ENCODE measurements around the gene GFY.
A peak's percentile ranks its signal among the peaks of the same experiment; 100 is the strongest.
"Not testable (repeated sequence)": the region's sequence is repeated elsewhere in the genome, so short reads cannot be mapped to it uniquely, and the experiment has no call there.

The GFY gene

DNA sequence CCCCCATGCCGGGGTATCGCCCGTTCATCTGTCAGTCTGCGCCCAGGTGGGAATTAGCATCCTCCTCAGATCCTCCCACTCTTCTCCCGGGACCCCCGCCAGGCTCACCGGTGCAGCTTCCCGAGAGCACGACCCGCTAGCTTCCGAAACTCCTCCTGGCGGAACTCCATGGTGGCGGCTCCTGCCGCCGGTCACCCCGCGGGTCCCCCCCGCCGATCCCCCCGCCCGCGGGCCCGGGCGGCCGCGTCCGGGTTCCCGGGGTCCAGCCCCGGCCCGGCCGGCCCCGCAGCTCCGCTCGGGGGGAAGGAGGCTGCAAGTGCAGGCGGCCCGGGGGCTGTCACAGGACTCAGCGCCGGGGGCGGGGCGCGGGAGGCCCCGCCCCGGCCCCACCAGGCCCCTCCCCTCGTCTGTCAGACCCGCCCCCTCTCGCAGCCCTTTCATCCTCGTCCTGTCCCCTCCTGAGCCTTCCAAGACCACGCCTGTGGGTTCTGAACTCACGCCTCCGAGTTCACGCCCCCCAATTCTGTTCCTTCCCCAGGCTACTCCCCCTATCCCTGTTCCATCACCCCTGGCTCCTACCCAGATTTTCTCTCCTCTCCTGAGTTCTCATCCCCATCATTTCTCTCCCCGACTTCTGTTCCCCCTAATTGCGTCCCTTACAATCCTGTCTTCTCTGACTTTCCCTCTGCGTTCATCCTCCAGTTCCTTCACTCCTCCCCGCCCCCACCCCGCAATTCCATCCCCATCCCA, 16.2 kb downstream of the GFY start, which contains the start of gene SLC17A7:
Gene SLC17A7 (minus strand): TSS at position 318 of the 750 bp plus-strand sequence. CDS start 148 bp downstream, at position 170.
- peak; percentile 85 for DNase-seq (ENCODE audit: low spot score)
- in situ Hi-C loops (cut with MboI; ENCODE audit: low sequenced_read_pairs, unreplicated experiment): loop anchor here (25.0 kb wide), 1 partner anchor 179 kb away; no protein-coding TSS in a partner anchor
- TF ChIP-seq, protein P1, sequence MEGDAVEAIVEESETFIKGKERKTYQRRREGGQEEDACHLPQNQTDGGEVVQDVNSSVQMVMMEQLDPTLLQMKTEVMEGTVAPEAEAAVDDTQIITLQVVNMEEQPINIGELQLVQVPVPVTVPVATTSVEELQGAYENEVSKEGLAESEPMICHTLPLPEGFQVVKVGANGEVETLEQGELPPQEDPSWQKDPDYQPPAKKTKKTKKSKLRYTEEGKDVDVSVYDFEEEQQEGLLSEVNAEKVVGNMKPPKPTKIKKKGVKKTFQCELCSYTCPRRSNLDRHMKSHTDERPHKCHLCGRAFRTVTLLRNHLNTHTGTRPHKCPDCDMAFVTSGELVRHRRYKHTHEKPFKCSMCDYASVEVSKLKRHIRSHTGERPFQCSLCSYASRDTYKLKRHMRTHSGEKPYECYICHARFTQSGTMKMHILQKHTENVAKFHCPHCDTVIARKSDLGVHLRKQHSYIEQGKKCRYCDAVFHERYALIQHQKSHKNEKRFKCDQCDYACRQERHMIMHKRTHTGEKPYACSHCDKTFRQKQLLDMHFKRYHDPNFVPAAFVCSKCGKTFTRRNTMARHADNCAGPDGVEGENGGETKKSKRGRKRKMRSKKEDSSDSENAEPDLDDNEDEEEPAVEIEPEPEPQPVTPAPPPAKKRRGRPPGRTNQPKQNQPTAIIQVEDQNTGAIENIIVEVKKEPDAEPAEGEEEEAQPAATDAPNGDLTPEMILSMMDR (IDR thresholded peaks at IDR 0.05; ENCODE audit: borderline replicate concordance, control extremely low read depth, extremely low read depth, insufficient read depth, missing control alignments): no peak

DNA sequence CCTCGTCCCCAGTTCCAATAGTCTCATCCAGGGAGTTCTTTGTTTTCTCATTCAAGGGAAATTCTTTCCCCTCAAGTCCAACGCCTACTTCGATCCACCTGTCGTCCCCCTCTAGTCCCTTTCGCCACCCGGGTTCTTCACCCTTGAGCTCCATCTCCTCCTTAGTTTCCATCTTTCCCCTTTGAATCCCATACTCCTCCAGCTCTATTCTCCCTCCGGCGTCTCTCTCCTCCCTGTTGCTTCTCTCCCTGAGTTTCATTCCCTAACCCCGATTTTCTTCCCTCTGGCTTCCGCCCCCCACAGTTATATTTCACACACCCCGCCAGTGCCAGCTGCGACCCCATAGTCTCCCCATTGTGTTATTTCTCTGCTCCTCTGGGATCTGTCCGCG, 16.8 kb downstream of the GFY start:
- DNase-seq (ENCODE audit: low spot score): no peak
- in situ Hi-C loops (cut with MboI; ENCODE audit: low sequenced_read_pairs, unreplicated experiment): loop anchor here (25.0 kb wide), 1 partner anchor 180 kb away; no protein-coding TSS in a partner anchor
- TF ChIP-seq, protein P1 (IDR thresholded peaks at IDR 0.05; ENCODE audit: borderline replicate concordance, control extremely low read depth, extremely low read depth, insufficient read depth, missing control alignments): no peak

DNA sequence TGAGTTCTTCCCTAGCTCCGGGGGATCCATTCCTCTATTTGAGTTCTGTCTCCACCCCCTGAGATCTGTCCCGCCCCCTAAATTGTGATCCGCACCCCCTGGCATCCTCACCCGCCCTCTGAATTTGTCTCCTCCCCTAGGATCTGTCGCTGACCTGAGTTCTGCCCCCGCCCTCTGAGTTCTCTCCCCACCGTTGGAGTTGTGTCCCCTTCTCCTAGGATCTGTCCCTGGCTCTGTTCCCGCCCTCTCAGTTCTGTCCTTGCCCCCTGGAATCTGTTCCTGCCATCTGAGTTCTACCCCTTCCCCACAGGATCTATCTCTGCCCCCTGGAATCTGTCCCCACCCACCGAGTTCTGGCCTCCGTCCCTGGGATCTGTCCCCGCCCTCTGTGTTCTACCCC, 17.2 kb downstream of the GFY start:
- in situ Hi-C loops (cut with MboI; ENCODE audit: low sequenced_read_pairs, unreplicated experiment): loop anchor here (25.0 kb wide), 1 partner anchor 180 kb away; no protein-coding TSS in a partner anchor
- no peak for DNase-seq (ENCODE audit: low spot score)
- TF ChIP-seq, protein P1 (IDR thresholded peaks at IDR 0.05; ENCODE audit: borderline replicate concordance, control extremely low read depth, extremely low read depth, insufficient read depth, missing control alignments): no peak

DNA sequence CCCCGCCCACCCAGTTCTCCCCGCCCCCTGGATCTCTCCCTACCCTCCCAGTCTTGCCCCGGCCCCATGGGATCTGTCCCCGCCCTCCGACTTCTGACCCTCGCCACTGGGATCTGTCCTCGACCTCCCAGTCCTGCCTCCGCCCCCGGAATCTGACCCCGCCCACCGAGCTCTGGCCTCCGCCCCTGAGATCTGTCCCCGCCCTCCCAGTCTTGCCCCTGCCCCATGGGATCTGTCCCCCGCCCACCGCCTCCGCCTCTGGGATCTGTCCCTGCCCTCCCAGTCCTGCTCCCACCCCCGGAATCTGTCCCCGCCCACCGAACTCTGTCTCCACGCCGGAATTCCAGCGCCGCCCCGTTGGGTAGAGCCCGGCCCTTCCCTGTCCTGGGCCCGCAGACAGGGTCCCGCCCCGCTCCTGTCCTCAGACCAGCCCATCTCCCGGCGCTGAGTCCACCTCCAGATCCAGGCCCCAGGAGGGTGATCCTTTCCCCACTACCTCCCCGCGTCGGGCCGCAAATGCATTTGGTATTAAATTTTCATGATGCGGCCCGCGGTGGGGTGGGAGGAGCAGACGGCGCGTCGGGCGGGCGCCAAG, 17.7 kb downstream of the GFY start:
- TF ChIP-seq, protein P1 (IDR thresholded peaks at IDR 0.05; ENCODE audit: borderline replicate concordance, control extremely low read depth, extremely low read depth, insufficient read depth, missing control alignments): no peak
- in situ Hi-C loops (cut with MboI; ENCODE audit: low sequenced_read_pairs, unreplicated experiment): loop anchor here (25.0 kb wide), 1 partner anchor 181 kb away; no protein-coding TSS in a partner anchor
- peak; percentile 84 for DNase-seq (ENCODE audit: low spot score)

DNA sequence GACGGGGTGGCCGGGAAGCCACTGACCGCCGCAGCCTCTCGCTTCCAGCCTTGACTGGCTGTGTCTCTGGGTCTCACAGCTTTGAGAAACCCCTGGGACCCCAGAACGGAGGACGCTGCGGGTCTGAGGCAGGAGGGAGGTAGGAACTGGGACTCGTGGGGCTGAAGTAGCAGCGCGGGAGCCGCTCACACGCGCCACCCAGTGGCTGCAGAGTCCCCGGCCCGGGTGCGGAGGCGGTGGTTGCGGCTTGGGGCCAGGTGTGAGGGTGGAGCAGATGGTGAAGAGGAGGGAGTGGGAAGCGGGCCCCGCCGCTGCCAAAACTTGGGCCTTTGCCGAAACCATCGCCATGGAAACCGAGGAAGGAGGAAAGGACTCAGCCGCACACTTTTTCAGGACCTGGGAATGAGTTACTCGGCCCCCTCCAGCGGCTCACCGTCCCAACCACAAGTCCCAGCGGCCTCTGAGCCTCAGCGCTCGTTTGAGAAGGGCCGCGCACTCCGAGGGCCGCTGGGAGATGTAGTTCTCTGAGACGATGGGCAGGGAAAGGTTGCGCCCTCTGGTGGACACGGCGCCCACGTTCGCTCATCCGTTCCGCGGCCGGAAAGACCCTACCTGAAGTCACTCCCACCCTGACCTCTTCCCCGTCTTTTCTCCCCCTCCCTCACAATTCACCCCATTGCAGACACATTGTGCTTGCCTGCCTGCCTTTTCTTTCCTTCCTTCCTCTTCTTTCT, 18.3 kb downstream of the GFY start:
- in situ Hi-C loops (cut with MboI; ENCODE audit: low sequenced_read_pairs, unreplicated experiment): loop anchor here (25.0 kb wide), 1 partner anchor 181 kb away; no protein-coding TSS in a partner anchor
- peak; percentile 92 for DNase-seq (ENCODE audit: low spot score)
- TF ChIP-seq, protein P1 (IDR thresholded peaks at IDR 0.05; ENCODE audit: borderline replicate concordance, control extremely low read depth, extremely low read depth, insufficient read depth, missing control alignments): peak; percentile 98

DNA sequence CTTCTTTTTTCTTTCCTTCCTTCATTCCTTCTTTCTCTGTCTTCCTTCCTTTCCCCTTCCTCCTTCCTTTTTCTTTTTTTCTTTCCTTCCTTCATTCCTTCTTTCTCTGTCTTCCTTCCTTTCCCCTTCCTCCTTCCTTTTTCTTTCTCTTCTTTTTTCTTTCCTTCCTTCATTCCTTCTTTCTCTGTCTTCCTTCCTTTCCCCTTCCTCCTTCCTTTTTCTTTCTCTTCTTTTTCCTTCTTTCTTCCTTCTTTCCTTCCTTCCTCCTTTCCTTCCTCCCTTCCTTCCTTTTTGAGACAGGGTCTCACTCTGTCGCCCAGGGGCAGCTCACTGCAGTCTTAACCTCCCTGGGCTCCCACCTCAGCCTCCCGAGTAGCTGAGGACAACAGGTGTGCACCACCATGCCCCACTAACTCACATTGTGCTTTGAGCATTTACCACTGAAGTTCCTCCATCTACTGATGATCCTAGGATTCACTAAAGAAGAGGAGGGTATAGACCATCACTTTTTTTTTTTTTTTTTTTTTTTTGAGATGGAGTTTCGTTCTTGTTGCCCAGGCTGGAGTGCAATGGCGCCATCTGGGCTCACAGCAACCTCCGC, 19.0 kb downstream of the GFY start:
- in situ Hi-C loops (cut with MboI; ENCODE audit: low sequenced_read_pairs, unreplicated experiment): loop anchor here (25.0 kb wide), 1 partner anchor 182 kb away; no protein-coding TSS in a partner anchor
- not testable (repeated sequence) for DNase-seq (ENCODE audit: low spot score)
